Measurements from ENCODE around the gene ZFPM1.
"Not testable (repeated sequence)": the region's sequence is repeated elsewhere in the genome, so short reads cannot be mapped to it uniquely, and the experiment has no call there.

ZFPM1 gene

GRCh38 chr16:88482630-88483391 is 29.7 kb downstream of the ZFPM1 start:
- H2AFZ ChIP-seq (ENCODE audit: low read depth, low read length, severe bottlenecking): no peak overlapping the region

GRCh38 chr16:88483392-88483641 is 30.2 kb downstream of the ZFPM1 start:
- Histone ChIP-seq H3K27ac (ENCODE audit: low read depth, low read length) (no peak overlapping the region), H3F3A (ENCODE audit: insufficient read depth) (no peaks in the 10 kb centered on the region), H2AFZ (ENCODE audit: low read depth, low read length, severe bottlenecking) (no peak overlapping the region), H3K9me3 (ENCODE audit: insufficient read depth, low read length) (no peaks in the 10 kb centered on the region), H3K79me2 (ENCODE audit: insufficient read depth, low read length) (no peaks in the 10 kb centered on the region), H3K9me2 (replicated peaks; ENCODE audit: insufficient read depth, low read length) (no peaks in the 10 kb centered on the region), H3K4me3 (ENCODE audit: insufficient read depth, low read length, poor library complexity, severe bottlenecking) (no peak overlapping the region), H3K36me3 (ENCODE audit: low read length) (no peaks in the 10 kb centered on the region), H3K4me2 (ENCODE audit: low read depth, low read length, poor library complexity, severe bottlenecking) (no peak overlapping the region), H3K27me3 (ENCODE audit: low read length) (peaks cover 3% of the 10 kb centered on the region; the same call in 1 of the 2 replicates), H4K20me1 (ENCODE audit: low read depth, low read length) (no peaks in the 10 kb centered on the region), H3K9ac (ENCODE audit: low read length) (no peak overlapping the region)
- TF ChIP-seq EZH2phosphoT487 (conservative IDR thresholded peaks at IDR 0.05; ENCODE audit: low read length) (no peak), CTCF (IDR thresholded peaks at IDR 0.05; ENCODE audit: insufficient read depth, low read length, poor library complexity, severe bottlenecking) (no peak)

More at GRCh38 chr16:88482630-88483391, 29.7 kb downstream of the ZFPM1 start:
- Histone ChIP-seq H3K9me2 (replicated peaks; ENCODE audit: insufficient read depth, low read length) (no peaks in the 10 kb centered on the region), H4K20me1 (ENCODE audit: low read depth, low read length) (no peaks in the 10 kb centered on the region), H3K4me3 (ENCODE audit: insufficient read depth, low read length, poor library complexity, severe bottlenecking) (no peak overlapping the region), H3K27me3 (ENCODE audit: low read length) (peaks cover 3% of the 10 kb centered on the region; the same call in 1 of the 2 replicates), H3K9me3 (ENCODE audit: insufficient read depth, low read length) (no peaks in the 10 kb centered on the region), H3K27ac (ENCODE audit: low read depth, low read length) (no peak overlapping the region), H3K79me2 (ENCODE audit: insufficient read depth, low read length) (no peaks in the 10 kb centered on the region), H3K9ac (ENCODE audit: low read length) (no peak overlapping the region), H3F3A (ENCODE audit: insufficient read depth) (no peaks in the 10 kb centered on the region), H3K4me2 (ENCODE audit: low read depth, low read length, poor library complexity, severe bottlenecking) (no peak overlapping the region), H3K36me3 (ENCODE audit: low read length) (no peaks in the 10 kb centered on the region)
- TF ChIP-seq CTCF (IDR thresholded peaks at IDR 0.05; ENCODE audit: insufficient read depth, low read length, poor library complexity, severe bottlenecking) (no peak), EZH2phosphoT487 (conservative IDR thresholded peaks at IDR 0.05; ENCODE audit: low read length) (no peak)

GRCh38 chr16:88484505-88485365 is 31.7 kb downstream of the ZFPM1 start:
- Histone ChIP-seq H3K79me2 (ENCODE audit: insufficient read depth, low read length) (no peaks in the 10 kb centered on the region), H3K4me3 (ENCODE audit: insufficient read depth, low read length, poor library complexity, severe bottlenecking) (no peak overlapping the region), H4K20me1 (ENCODE audit: low read depth, low read length) (no peaks in the 10 kb centered on the region), H3K27ac (ENCODE audit: low read depth, low read length) (no peak overlapping the region), H3K9me3 (ENCODE audit: insufficient read depth, low read length) (no peaks in the 10 kb centered on the region), H3K9ac (ENCODE audit: low read length) (no peak overlapping the region), H3K27me3 (ENCODE audit: low read length) (peaks cover 3% of the 10 kb centered on the region; the same call in 1 of the 2 replicates), H3F3A (ENCODE audit: insufficient read depth) (no peaks in the 10 kb centered on the region), H2AFZ (ENCODE audit: low read depth, low read length, severe bottlenecking) (no peak overlapping the region), H3K9me2 (replicated peaks; ENCODE audit: insufficient read depth, low read length) (no peaks in the 10 kb centered on the region), H3K4me2 (ENCODE audit: low read depth, low read length, poor library complexity, severe bottlenecking) (no peak overlapping the region), H3K36me3 (ENCODE audit: low read length) (no peaks in the 10 kb centered on the region)
- TF ChIP-seq CTCF (IDR thresholded peaks at IDR 0.05; ENCODE audit: insufficient read depth, low read length, poor library complexity, severe bottlenecking) (no peak), EZH2phosphoT487 (conservative IDR thresholded peaks at IDR 0.05; ENCODE audit: low read length) (no peak)

GRCh38 chr16:88485366-88485741 is 32.3 kb downstream of the ZFPM1 start:
- not testable (repeated sequence) for H3K9me2 ChIP-seq (replicated peaks; ENCODE audit: insufficient read depth, low read length); H3K9ac ChIP-seq (ENCODE audit: low read length); H3K27ac ChIP-seq (ENCODE audit: low read depth, low read length); H3K4me2 ChIP-seq (ENCODE audit: low read depth, low read length, poor library complexity, severe bottlenecking); H3K9me3 ChIP-seq (ENCODE audit: insufficient read depth, low read length); H3K79me2 ChIP-seq (ENCODE audit: insufficient read depth, low read length); H3K4me3 ChIP-seq (ENCODE audit: insufficient read depth, low read length, poor library complexity, severe bottlenecking); H3K36me3 ChIP-seq (ENCODE audit: low read length); H4K20me1 ChIP-seq (ENCODE audit: low read depth, low read length); H3K27me3 ChIP-seq (ENCODE audit: low read length); H3F3A ChIP-seq (ENCODE audit: insufficient read depth); H2AFZ ChIP-seq (ENCODE audit: low read depth, low read length, severe bottlenecking)

Measured in SU-DHL-6 (cell line).